Brain microvascular endothelial cell (primary cell): Measurements from ENCODE around the gene SLC24A3.

ENCODE experiments used
- DNase-seq: peaks from one replicate; pipeline ENCODE4 v3.0.0-alpha.2; 2020
- H3K27ac ChIP-seq: fragments of 250-450 bp; sonication (Bioruptor Pico); 2 replicates; pipeline ENCODE4 v1.5.1; 2020; ENCODE audit warnings: mild to moderate bottlenecking, moderate library complexity
- H3K27me3 ChIP-seq: fragments of 250-450 bp; sonication (Bioruptor Pico); replicated peaks from 2 replicates; pipeline ENCODE4 v1.5.1; 2020; ENCODE audit warnings: mild to moderate bottlenecking
- H3K36me3 ChIP-seq: fragments of 250-450 bp; sonication (Bioruptor Pico); replicated peaks from 2 replicates; pipeline ENCODE4 v1.5.1; 2020; ENCODE audit warnings: mild to moderate bottlenecking
- H3K4me3 ChIP-seq: 2 replicates; pipeline ENCODE4 v1.5.1; 2011; ENCODE audit warnings: low read depth, mild to moderate bottlenecking, control low read depth, low read length, moderate library complexity
- in situ Hi-C: cut with HindIII; loops from 2 replicates; pipeline ENCODE4 v1.10.0; 2017; ENCODE audit warnings: low sequenced_read_pairs, low pct_ligation_motif_present
- TF ChIP-seq, protein P1 (sequence below): IDR thresholded peaks from 2 replicates; pipeline ENCODE4 v1.5.1; 2011; ENCODE audit warnings: low read depth, mild to moderate bottlenecking, moderate library complexity, low read length, control low read depth, inconsistent platforms; ENCODE audit errors: missing control alignments

SLC24A3 gene

GRCh38 chr20:19330038-19330437, 117.6 kb downstream of the SLC24A3 start:
- Histone ChIP-seq H3K36me3 (no peaks in the 10 kb centered on the region), H3K27ac (no peak overlapping the region), H3K27me3 (no peaks in the 10 kb centered on the region), H3K4me3 (no peak overlapping the region)
- in situ Hi-C loops, result no loop called here
- no peak for DNase-seq
- TF ChIP-seq, protein P1, sequence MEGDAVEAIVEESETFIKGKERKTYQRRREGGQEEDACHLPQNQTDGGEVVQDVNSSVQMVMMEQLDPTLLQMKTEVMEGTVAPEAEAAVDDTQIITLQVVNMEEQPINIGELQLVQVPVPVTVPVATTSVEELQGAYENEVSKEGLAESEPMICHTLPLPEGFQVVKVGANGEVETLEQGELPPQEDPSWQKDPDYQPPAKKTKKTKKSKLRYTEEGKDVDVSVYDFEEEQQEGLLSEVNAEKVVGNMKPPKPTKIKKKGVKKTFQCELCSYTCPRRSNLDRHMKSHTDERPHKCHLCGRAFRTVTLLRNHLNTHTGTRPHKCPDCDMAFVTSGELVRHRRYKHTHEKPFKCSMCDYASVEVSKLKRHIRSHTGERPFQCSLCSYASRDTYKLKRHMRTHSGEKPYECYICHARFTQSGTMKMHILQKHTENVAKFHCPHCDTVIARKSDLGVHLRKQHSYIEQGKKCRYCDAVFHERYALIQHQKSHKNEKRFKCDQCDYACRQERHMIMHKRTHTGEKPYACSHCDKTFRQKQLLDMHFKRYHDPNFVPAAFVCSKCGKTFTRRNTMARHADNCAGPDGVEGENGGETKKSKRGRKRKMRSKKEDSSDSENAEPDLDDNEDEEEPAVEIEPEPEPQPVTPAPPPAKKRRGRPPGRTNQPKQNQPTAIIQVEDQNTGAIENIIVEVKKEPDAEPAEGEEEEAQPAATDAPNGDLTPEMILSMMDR, result no peak

GRCh38 chr20:19330731-19331130, 118.3 kb downstream of the SLC24A3 start:
- in situ Hi-C loops, result no loop called here

DNA sequence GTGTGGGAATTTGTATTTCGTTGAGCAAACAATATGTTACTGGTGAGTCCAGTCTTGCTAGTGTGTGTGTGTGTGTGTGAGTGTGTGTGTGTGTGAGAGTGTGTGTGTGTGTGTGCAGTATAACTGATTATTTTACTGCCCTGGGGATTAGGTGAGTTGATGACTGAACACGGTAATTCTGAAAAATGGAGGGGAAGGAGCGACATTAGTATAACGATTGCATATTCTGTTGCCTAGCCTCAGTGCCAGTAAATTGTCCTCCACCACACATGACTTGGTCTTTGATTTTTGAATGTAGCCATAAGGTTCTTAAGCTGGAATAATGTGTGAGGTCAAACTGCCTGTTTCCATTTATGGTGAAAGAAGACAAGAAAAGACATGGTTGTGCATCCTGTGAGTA, 121.1 kb downstream of the SLC24A3 start:
- H3K36me3 ChIP-seq, result no peaks in the 10 kb centered on the region
- DNase-seq, result no peak
- no peak overlapping the region for H3K27ac ChIP-seq
- no peaks in the 10 kb centered on the region for H3K27me3 ChIP-seq
- TF ChIP-seq, protein P1, result no peak
- H3K4me3 ChIP-seq, result no peak overlapping the region
- in situ Hi-C loops, result no loop called here

More at GRCh38 chr20:19330731-19331130, 118.3 kb downstream of the SLC24A3 start:
- Histone ChIP-seq H3K27me3 (no peaks in the 10 kb centered on the region), H3K4me3 (no peak overlapping the region), H3K27ac (no peak overlapping the region), H3K36me3 (no peaks in the 10 kb centered on the region)
- TF ChIP-seq, protein P1, result no peak
- DNase-seq, result no peak

- in situ Hi-C loops, result no loop called here
These were observed 122.9 kb downstream of the SLC24A3 start for GRCh38 chr20:19335341-19335740.

DNA sequence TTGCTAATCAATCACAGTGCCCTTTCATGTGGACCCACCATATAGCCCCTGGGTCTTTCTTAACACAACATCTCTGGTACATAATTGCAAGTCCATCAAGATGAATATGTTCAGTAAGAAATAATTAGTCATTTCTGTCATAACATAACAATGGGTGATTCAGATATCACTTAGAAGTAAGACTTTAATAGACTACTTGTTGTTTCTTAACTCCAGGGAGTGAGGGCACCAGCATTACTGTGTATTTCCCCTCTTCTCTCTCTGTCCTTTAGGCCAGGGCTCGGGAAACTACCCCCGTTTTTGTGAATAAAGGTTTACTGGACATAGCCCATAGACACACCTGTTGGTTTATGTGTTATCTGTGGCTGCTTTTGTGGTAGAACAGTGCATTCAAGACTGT, 123.5 kb downstream of the SLC24A3 start:
- in situ Hi-C loops, result no loop called here
- no peaks in the 10 kb centered on the region for H3K27me3 ChIP-seq
- no peak overlapping the region for H3K27ac ChIP-seq
- DNase-seq, result no peak
- no peaks in the 10 kb centered on the region for H3K36me3 ChIP-seq
- TF ChIP-seq, protein P1, result no peak
- no peak overlapping the region for H3K4me3 ChIP-seq

More at GRCh38 chr20:19335341-19335740, 122.9 kb downstream of the SLC24A3 start:
- no peaks in the 10 kb centered on the region for H3K27me3 ChIP-seq
- no peak overlapping the region for H3K4me3 ChIP-seq
- DNase-seq, result no peak
- H3K36me3 ChIP-seq, result no peaks in the 10 kb centered on the region
- H3K27ac ChIP-seq, result no peak overlapping the region
- TF ChIP-seq, protein P1, result no peak

GRCh38 chr20:19336631-19337030, 124.2 kb downstream of the SLC24A3 start:
- Histone ChIP-seq H3K36me3 (no peaks in the 10 kb centered on the region), H3K27ac (no peak overlapping the region), H3K4me3 (no peak overlapping the region), H3K27me3 (no peaks in the 10 kb centered on the region)
- no peak for DNase-seq
- TF ChIP-seq, protein P1, result no peak
- in situ Hi-C loops, result no loop called here
